NCI-H460 (cell line): Measurements from ENCODE around the gene GTF2H3. TPM values are rescaled to one million over a fixed set of nuclear protein-coding genes. Genes with fewer than 3 reads are reported as not detected.

ENCODE experiments used
- DNase-seq: peaks from one replicate; pipeline ENCODE4 v3.0.0-alpha.2; 2016; ENCODE audit warnings: low read depth; ENCODE audit errors: extremely low read depth
- total RNA-seq: library from RNA; depleted of rRNA; stranded (reverse); fragments of >200 nt; shearing (Covaris generic); gene quantifications from 2 replicates; pipeline ENCODE4 v1.2.3, GENCODE V29; 2014

Gene GTF2H3
- total RNA-seq, 1 experiment from 2014 or later = 81.4 TPM

DNA sequence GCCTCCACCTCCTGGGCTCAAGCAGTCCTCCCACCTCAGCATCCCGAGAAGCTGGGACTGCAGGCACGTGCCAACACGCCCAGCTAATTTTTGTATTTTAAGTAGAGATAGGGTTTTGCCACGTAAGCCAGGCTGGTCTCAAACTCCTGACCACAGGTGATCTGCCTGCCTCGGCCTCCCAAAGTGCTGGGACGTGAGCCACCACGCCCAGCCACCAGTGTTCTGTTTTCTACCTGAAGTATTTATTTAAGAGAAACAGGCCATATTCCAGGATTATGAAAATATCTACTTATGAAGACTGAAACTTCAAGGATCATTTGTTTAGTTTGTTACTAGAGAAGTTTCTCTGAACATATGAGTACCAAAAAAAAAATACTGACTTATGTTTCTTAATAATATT is 10.3 kb downstream of the GTF2H3 start:
- no peak for DNase-seq

DNA sequence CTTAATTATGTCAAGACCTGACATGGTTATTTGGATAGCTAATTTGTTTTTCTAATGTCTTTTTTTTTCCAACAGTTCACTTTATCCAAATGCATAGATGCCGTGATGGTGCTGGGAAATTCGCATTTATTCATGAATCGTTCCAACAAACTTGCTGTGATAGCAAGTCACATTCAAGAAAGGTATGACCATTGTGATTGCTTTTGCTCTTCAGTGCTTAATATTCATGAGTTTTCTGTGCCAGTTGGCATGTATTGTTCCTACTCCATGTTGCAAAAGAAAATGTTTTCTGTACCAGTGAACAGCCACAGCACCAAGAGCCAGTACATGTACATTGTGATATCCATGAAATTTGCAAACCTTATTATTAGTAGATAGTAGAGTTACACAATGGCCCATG is 11.8 kb downstream of the GTF2H3 start:
- DNase-seq = no peak

- no peak for DNase-seq
Observed at GRCh38 chr12:123645878-123646277, 12.2 kb downstream of the GTF2H3 start.

- no peak for DNase-seq
Observed at GRCh38 chr12:123648401-123648800, 14.8 kb downstream of the GTF2H3 start.

- DNase-seq = no peak
Observed at GRCh38 chr12:123654129-123654701, 20.6 kb downstream of the GTF2H3 start.

DNA sequence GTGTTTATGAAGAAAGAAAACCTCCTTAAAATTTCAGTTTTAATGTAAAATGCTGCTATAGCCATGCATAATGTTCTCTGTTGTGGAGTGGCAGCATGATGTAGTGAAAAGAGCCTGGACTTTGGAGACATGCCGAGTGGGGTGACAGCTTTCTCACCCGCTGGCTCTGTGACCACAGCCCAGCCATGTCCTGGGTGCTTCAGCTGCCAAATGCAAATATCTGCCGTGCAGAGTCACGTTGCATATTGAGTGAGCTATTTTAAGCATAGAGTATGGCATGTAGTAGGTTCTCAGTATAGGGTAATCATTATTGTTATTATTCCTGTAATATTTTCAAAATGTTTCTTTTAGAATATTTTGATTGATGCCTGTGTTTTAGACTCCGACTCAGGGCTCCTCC is 21.8 kb downstream of the GTF2H3 start:
- DNase-seq = no peak

GRCh38 chr12:123656392-123656791 is 22.8 kb downstream of the GTF2H3 start:
- no peak for DNase-seq

- no peak for DNase-seq
Observed at GRCh38 chr12:123657211-123657610, 23.6 kb downstream of the GTF2H3 start.

GRCh38 chr12:123659996-123660727 is 26.5 kb downstream of the GTF2H3 start:
- no peak for DNase-seq

DNA sequence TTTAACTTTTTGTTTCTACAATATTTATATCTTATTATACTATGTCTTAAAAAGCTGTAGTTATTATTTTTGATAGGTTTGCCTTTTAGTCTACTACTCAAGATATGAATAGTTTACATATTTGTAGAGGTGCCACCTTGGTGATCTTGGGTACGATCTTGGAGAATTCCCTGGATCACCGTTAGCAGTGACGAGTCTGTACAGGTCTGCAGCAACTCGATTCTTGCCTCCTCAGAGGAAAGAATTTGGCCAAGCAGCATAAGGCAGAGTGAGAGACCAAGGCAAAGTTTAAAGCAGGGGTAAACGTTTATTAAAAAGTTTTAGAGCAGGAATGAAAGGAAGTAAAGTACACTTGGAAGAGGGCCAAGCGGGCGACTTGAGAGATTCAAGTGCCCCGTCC is 34.1 kb downstream of the GTF2H3 start:
- DNase-seq = no peak

DNA sequence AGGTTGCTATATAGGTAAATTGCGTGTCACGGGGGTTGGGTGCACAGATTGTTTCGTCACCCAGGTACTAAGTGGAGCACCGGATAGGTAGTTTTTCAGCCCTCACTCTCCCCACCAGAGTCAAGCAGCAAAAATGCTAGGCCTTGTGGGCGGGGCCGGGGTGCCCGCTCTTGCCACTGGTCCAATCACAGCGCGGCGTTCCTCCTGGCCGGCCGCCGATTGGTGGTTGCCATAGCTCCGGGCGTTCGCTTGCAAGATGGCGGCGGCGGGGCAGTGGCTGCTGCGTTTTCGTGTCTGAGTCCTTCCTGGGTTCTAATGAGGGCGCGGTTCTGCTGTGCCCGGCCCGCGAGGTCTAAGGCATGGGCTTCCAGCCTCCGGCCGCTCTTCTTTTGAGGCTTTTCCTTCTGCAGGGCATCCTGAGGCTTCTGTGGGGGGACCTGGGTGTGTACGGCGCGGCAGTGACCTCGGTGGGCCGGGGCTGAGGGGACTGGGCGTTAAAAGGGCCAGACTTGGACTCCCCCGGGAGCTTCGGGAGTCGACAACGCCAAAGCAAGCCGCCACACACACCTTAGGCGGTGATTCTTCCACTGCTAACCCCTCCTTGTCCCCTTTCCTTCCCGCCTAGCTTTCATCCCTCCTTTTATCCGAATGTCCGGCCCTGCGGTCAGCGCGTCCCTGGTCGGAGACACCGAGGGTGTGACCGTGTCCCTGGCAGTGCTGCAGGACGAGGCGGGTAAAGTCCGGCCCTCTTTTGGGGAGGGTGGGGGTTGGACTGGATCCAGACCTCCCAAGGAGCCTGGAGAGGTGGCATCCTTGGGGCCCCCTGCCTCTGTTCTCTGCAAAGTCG is 37.5 kb downstream of the GTF2H3 start, which contains the start of gene TCTN2:
Gene TCTN2 (plus strand): TSS at position 232 of the 847 bp plus-strand sequence. CDS start 128 bp downstream, at position 360.
- peak; percentile 90 for DNase-seq

DNA sequence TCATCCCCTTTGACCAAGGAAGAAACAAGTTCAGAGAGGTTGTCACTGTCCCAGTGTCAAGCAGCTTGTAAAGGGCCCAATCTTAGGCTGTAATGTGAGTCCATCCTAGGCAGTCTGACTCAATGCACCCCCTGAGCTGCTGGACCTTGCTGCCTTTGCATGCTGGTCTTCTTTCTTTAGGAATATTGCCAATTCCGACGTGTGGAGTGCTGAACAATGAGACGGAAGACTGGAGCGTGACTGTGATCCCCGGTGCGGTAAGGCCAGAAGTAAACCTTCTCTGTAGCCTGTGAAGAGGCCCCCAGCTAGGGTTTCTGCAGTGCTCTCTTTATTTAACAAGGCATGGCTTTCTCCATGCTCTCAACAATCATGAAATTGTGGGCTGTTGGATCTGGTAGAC is 38.2 kb downstream of the GTF2H3 start:
- DNase-seq = no peak

DNA sequence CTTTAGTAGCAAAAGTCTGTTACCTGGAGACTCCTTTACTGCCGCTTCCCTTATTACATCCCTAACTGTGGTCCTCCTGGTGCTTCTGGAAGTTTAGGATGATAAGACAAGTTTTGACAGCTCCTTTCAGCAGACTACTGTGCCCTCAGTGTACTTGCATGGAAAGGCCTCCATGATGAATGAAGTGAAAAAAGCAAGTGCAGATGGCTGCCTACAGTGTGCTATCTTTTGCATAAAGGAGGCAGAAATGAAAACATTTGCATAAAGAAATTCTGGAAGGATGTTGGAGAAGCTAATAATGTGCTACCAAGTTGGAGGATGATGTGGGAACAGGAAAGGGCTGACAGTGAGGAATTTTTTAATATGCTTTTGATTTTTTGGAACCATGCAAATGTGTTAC is 41.8 kb downstream of the GTF2H3 start:
- DNase-seq = no peak

DNA sequence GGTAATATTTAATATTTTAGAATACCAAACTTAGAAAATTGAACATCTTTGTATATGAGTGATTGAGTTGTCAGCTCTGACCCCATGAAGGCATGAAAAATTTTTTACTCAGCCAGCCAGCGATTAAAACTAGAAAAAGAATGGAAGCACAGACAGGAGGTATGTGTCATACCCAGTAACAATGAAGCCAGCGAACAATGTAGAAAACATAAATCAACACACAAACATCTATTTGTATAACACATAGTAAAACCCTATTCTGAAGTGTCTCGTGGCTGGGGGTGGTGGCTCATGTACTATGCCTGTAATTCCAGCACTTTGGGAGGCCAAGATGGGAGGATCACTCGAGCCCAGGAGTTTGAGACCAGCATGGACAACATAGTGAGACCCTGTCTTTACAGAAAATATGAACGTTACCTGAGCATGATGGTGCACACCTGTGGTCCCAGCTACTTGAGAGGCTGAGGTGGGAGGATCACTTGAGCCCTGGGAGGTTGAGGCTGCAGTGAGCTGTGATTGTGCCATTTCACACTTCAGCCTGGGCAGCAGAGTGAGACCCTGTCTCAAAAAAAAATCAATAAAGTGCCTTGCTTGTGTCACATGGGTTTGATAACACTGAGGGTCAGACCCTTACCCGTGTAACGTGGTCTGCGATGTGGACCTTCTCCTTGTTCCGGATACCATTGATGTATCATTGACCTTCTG is 43.1 kb downstream of the GTF2H3 start:
- no peak for DNase-seq

- no peak for DNase-seq
Observed at GRCh38 chr12:123678981-123679380, 45.4 kb downstream of the GTF2H3 start.

- no peak for DNase-seq
Observed at GRCh38 chr12:123681605-123682004, 48.0 kb downstream of the GTF2H3 start.

DNA sequence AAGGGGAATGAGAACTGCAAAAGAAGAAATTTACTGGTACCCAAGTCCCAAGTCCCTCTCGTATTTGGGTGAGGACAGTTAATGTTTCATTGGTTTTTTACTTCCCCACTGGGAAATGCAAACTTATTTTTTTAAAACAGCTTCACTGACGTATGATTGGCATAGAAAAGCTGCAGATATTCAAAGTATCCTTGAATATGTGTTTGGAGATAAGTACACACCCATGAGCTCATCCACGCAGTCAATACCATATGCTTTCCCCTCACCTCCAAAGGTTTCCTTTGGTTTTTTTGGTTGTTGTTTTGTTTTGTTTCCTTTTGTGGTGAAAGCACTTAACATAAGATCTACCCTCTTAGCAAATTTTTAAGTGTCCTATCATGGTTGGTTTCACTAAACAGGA is 50.3 kb downstream of the GTF2H3 start:
- DNase-seq = no peak

GRCh38 chr12:123686636-123687190 is 53.1 kb downstream of the GTF2H3 start:
- no peak for DNase-seq

GRCh38 chr12:123690191-123690840 is 56.7 kb downstream of the GTF2H3 start:
- DNase-seq = no peak

GRCh38 chr12:123696207-123696606 is 62.6 kb downstream of the GTF2H3 start:
- DNase-seq = no peak
